ENCODE data around the gene LASP1NB.

The LASP1NB gene

DNA sequence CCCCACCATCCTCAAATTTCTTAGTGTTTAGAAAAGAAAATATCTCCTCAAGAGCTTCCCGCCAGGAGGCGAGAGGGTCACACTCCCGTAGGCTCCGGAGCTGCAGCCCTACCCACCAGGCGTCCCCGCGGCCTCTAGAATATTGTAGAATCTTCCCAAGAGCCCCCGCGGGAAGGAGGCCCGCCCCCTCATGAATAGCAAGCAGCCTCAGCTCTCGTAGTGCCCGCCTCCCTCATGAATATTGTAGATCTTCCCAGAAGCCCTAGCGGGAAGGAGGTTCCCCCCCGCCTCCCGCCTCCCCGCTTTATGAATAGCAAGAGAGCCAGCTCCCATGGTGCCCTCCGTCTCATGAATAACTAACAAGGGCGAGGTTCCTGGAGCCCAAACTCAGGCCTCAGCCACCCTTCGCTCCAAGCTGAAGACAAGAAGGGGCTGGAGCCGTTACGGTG, 41.9 kb downstream of the LASP1NB start, which contains the start of gene FBXO47:
TSS of gene FBXO47 (minus strand) at position 114 of the 449 bp plus-strand sequence. CDS start 4,378 bp downstream, outside the sequence.
- DNase-seq: peak; percentile 87 to 89

GRCh38 chr17:38969281-38969680, 43.9 kb downstream of the LASP1NB start:
- no peak for DNase-seq

DNA sequence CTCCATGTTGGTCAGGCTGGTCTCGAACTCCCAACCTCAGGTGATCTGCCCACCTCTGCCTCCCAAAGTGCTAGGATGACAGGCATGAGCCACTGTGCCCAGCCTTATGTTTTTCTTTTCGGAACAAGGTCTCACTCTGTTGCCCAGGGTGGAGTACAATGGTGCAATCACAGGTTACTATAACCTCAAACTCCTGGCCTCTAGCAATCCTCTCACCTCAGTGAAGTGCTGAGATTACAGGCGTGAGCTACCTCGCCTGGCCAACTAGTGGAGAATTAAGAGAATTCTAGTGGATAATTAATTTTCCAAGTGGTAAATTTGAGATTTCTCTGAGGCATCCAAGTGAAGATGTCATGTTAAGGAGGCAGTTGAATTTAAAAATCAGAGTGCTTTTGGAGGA, 44.7 kb downstream of the LASP1NB start:
- DNase-seq: no peak

DNA sequence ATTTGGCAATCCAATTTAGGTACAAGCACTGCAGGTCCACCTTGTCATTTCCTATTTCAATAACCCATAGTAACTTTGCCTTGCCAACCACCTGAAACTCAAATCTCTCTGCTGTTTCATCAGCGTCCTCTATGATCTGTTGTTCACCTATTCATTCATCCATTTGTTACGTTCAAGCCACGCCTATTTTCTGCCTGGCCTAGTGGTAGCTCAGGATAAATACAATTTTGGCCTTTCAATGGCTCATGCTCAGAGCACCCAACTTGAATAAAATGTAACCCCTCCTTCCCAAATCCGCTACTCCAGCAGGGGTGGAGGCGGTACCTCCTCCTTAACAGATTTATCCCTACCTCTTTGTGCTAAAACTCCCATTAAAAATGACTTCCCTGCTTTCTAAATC, 45.4 kb downstream of the LASP1NB start:
- no peak for DNase-seq

DNA sequence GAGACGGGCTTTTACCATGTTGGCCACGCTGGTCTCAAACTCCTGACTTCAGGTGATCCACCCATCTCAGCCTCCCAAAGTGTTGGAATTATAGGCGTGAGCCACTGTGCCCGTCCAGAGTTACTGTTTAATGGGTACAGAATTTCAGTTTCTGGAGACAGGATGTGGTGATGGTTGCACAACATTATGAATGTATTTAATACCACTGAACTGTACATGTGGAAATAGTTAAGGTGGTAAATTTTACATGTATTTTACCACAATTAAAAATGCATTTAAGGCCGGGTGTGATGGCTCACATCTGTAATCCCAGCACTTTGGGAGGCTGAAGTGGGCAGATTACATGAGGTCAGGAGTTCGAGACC, 50.8 kb downstream of the LASP1NB start:
- peak in 1 of 2 donors; percentile 20 for DNase-seq

- no peak for DNase-seq
Observed at GRCh38 chr17:38978180-38978579, 52.8 kb downstream of the LASP1NB start.

Measured in CD4-positive, alpha-beta T cell treated with Interferon alpha-2 for 1 hour (primary cell).